ENCODE results near the gene PLPPR1.
"Not testable (repeated sequence)": the region's sequence is repeated elsewhere in the genome, so short reads cannot be mapped to it uniquely, and the experiment has no call there.

- not testable (repeated sequence) for TF ChIP-seq CTCF (IDR thresholded peaks at IDR 0.05); SIN3A (IDR thresholded peaks at IDR 0.05; ENCODE audit: borderline replicate concordance, insufficient read depth, low read depth, low read length); REST (IDR thresholded peaks at IDR 0.05; ENCODE audit: insufficient read depth in 1 of 2, low read depth in 2 of 2, low read length in 1 of 2); POLR2AphosphoS5 (IDR thresholded peaks at IDR 0.05; ENCODE audit: low read depth, low read length)
These were observed 98.8 kb downstream of the PLPPR1 start for GRCh38 chr9:101127369-101127768.

Measured in Panc1 (cell line).